ENCODE data around the gene ASTN2.

ASTN2 gene

GRCh38 chr9:116394070-116394469, 1020.8 kb downstream of the ASTN2 start:
- Histone ChIP-seq H3K36me3 (peaks cover 5 to 50% (median 11%) of the 10 kb centered on the region in 3 donors), H3K27me3 (no peaks in the 10 kb centered on the region), H3K27ac (no peak overlapping the region), H3K4me3 (no peak overlapping the region), H3K4me1 (no peaks in the 10 kb centered on the region), H3K9me3 (no peaks in the 10 kb centered on the region)
- intact Hi-C loops (cut with DNase I; ENCODE audit: low total_unique reads), result no loop called here
- no peak for DNase-seq
- no peak for TF ChIP-seq CTCF (IDR thresholded peaks at IDR 0.05)

- DNase-seq, result no peak
- no peak for TF ChIP-seq CTCF (IDR thresholded peaks at IDR 0.05)
- H3K4me3 ChIP-seq, result no peak overlapping the region
- peaks cover 5 to 50% (median 12%) of the 10 kb centered on the region in 3 donors for H3K36me3 ChIP-seq
- H3K27ac ChIP-seq, result no peak overlapping the region
- H3K4me1 ChIP-seq, result no peaks in the 10 kb centered on the region
- H3K9me3 ChIP-seq, result no peaks in the 10 kb centered on the region
- H3K27me3 ChIP-seq, result no peaks in the 10 kb centered on the region
- intact Hi-C loops (cut with DNase I; ENCODE audit: low total_unique reads), result no loop called here
Measured at GRCh38 chr9:116393198-116393597, 1021.7 kb downstream of the ASTN2 start.

GRCh38 chr9:116391306-116391900, 1023.5 kb downstream of the ASTN2 start:
- TF ChIP-seq CTCF (IDR thresholded peaks at IDR 0.05), result no peak
- H3K27ac ChIP-seq, result no peak overlapping the region
- no peak overlapping the region for H3K4me3 ChIP-seq
- DNase-seq, result no peak
- H3K36me3 ChIP-seq, result peaks cover 0 to 37% (median 10%) of the 10 kb centered on the region in 3 donors
- H3K9me3 ChIP-seq, result no peaks in the 10 kb centered on the region
- H3K27me3 ChIP-seq, result no peaks in the 10 kb centered on the region
- intact Hi-C loops (cut with DNase I; ENCODE audit: low total_unique reads), result no loop called here
- no peaks in the 10 kb centered on the region for H3K4me1 ChIP-seq

- no peak overlapping the region for H3K27ac ChIP-seq
- no peak for DNase-seq
Measured at GRCh38 chr9:116390303-116391228, 1024.3 kb downstream of the ASTN2 start.

More at GRCh38 chr9:116390303-116391228, 1024.3 kb downstream of the ASTN2 start:
- no peak for TF ChIP-seq CTCF (IDR thresholded peaks at IDR 0.05)
- no peaks in the 10 kb centered on the region for H3K4me1 ChIP-seq
- H3K27me3 ChIP-seq, result no peaks in the 10 kb centered on the region
- H3K4me3 ChIP-seq, result no peak overlapping the region
- H3K36me3 ChIP-seq, result peaks cover 0 to 34% (median 10%) of the 10 kb centered on the region in 3 donors
- no peaks in the 10 kb centered on the region for H3K9me3 ChIP-seq
- intact Hi-C loops (cut with DNase I; ENCODE audit: low total_unique reads), result no loop called here
